Adipocyte (in vitro differentiated cells): Measurements from ENCODE around the gene DGKD.

Source experiments
- DNase-seq: peaks from one replicate; pipeline ENCODE4 v3.0.0-alpha.2; 2015; ENCODE audit warnings: low read depth
- H3K27me3 ChIP-seq: replicated peaks from 2 replicates; pipeline ENCODE4 v1.7.0; 2013; ENCODE audit warnings: mild to moderate bottlenecking, low read length, moderate library complexity; ENCODE audit not compliant: control insufficient read depth, insufficient read depth
- H3K36me3 ChIP-seq: 2 replicates; pipeline ENCODE4 v1.7.0; 2013; ENCODE audit warnings: low read length, mild to moderate bottlenecking, moderate library complexity; ENCODE audit not compliant: control insufficient read depth, insufficient read depth, severe bottlenecking
- H3K4me1 ChIP-seq: 2 replicates; pipeline ENCODE4 v1.7.0; 2013; ENCODE audit warnings: mild to moderate bottlenecking, low read length, moderate library complexity; ENCODE audit not compliant: control insufficient read depth, insufficient read depth
- H3K4me3 ChIP-seq: 2 replicates; pipeline ENCODE4 v1.7.0; 2013; ENCODE audit warnings: mild to moderate bottlenecking, low read length, moderate library complexity
- H3K9ac ChIP-seq: 2 replicates; pipeline ENCODE4 v1.7.0; 2013; ENCODE audit warnings: mild to moderate bottlenecking, low read length, moderate library complexity
- H3K9me3 ChIP-seq: 2 replicates; pipeline ENCODE4 v1.7.0; 2013; ENCODE audit warnings: mild to moderate bottlenecking, low read length, moderate library complexity; ENCODE audit not compliant: control insufficient read depth

DGKD gene

GRCh38 chr2:233477548-233478433, 123.5 kb downstream of the DGKD start:
- Histone ChIP-seq H3K36me3 (peaks cover 67% of the 10 kb centered on the region), H3K4me3 (no peak overlapping the region), H3K27me3 (no peaks in the 10 kb centered on the region), H3K9ac (no peak overlapping the region), H3K4me1 (no peaks in the 10 kb centered on the region), H3K9me3 (no peaks in the 10 kb centered on the region)
- DNase-seq = no peak

GRCh38 chr2:233479616-233480489, 125.6 kb downstream of the DGKD start:
- no peaks in the 10 kb centered on the region for H3K9me3 ChIP-seq
- H3K9ac ChIP-seq = no peak overlapping the region
- no peak for DNase-seq
- no peak overlapping the region for H3K4me3 ChIP-seq
- H3K36me3 ChIP-seq = peaks cover 88% of the 10 kb centered on the region
- no peaks in the 10 kb centered on the region for H3K4me1 ChIP-seq
- no peaks in the 10 kb centered on the region for H3K27me3 ChIP-seq

GRCh38 chr2:233480490-233481202, 126.4 kb downstream of the DGKD start:
- H3K36me3 ChIP-seq = peaks cover 93% of the 10 kb centered on the region
- no peaks in the 10 kb centered on the region for H3K4me1 ChIP-seq
- no peaks in the 10 kb centered on the region for H3K27me3 ChIP-seq
- no peak overlapping the region for H3K9ac ChIP-seq
- no peak overlapping the region for H3K4me3 ChIP-seq
- H3K9me3 ChIP-seq = no peaks in the 10 kb centered on the region
- DNase-seq = no peak

- Histone ChIP-seq H3K4me3 (no peak overlapping the region), H3K36me3 (peaks cover 89% of the 10 kb centered on the region)
Observed at GRCh38 chr2:233481368-233482142, 127.3 kb downstream of the DGKD start.

GRCh38 chr2:233482616-233483015, 128.3 kb downstream of the DGKD start:
- peaks cover 82% of the 10 kb centered on the region for H3K36me3 ChIP-seq
- no peak overlapping the region for H3K4me3 ChIP-seq
- H3K27me3 ChIP-seq = no peaks in the 10 kb centered on the region
- H3K4me1 ChIP-seq = peaks cover 14% of the 10 kb centered on the region
- H3K9me3 ChIP-seq = no peaks in the 10 kb centered on the region
- H3K9ac ChIP-seq = no peak overlapping the region
- DNase-seq = no peak

More at GRCh38 chr2:233481368-233482142, 127.3 kb downstream of the DGKD start:
- peaks cover 5% of the 10 kb centered on the region for H3K4me1 ChIP-seq
- H3K9me3 ChIP-seq = no peaks in the 10 kb centered on the region
- H3K9ac ChIP-seq = no peak overlapping the region
- H3K27me3 ChIP-seq = no peaks in the 10 kb centered on the region
- no peak for DNase-seq

GRCh38 chr2:233485726-233486125, 131.4 kb downstream of the DGKD start:
- Histone ChIP-seq H3K4me3 (no peak overlapping the region), H3K27me3 (no peaks in the 10 kb centered on the region), H3K36me3 (peaks cover 73% of the 10 kb centered on the region), H3K4me1 (peaks cover 39% of the 10 kb centered on the region), H3K9me3 (no peaks in the 10 kb centered on the region), H3K9ac (no peak overlapping the region)
- no peak for DNase-seq

- Histone ChIP-seq H3K9ac (peak overlapping the region; percentile 30), H3K36me3 (peaks cover 73% of the 10 kb centered on the region), H3K4me3 (no peak overlapping the region), H3K4me1 (peaks cover 39% of the 10 kb centered on the region), H3K27me3 (no peaks in the 10 kb centered on the region), H3K9me3 (no peaks in the 10 kb centered on the region)
- no peak for DNase-seq
Observed at GRCh38 chr2:233486357-233486756, 132.1 kb downstream of the DGKD start.

- Histone ChIP-seq H3K9ac (peak overlapping the region; percentile 30), H3K4me1 (peaks cover 39% of the 10 kb centered on the region), H3K27me3 (no peaks in the 10 kb centered on the region), H3K9me3 (no peaks in the 10 kb centered on the region), H3K4me3 (no peak overlapping the region), H3K36me3 (peaks cover 73% of the 10 kb centered on the region)
- DNase-seq = peak; percentile 92
Observed at GRCh38 chr2:233486778-233487552, 132.7 kb downstream of the DGKD start.

- no peaks in the 10 kb centered on the region for H3K27me3 ChIP-seq
- H3K4me3 ChIP-seq = no peak overlapping the region
- H3K9ac ChIP-seq = no peak overlapping the region
- peaks cover 39% of the 10 kb centered on the region for H3K4me1 ChIP-seq
- no peaks in the 10 kb centered on the region for H3K9me3 ChIP-seq
- peak; percentile 35 for DNase-seq
- peaks cover 73% of the 10 kb centered on the region for H3K36me3 ChIP-seq
Observed at GRCh38 chr2:233487748-233488345, 133.6 kb downstream of the DGKD start.

GRCh38 chr2:233489143-233489542, 134.8 kb downstream of the DGKD start:
- Histone ChIP-seq H3K9ac (no peak overlapping the region), H3K4me3 (no peak overlapping the region), H3K27me3 (no peaks in the 10 kb centered on the region), H3K9me3 (no peaks in the 10 kb centered on the region), H3K4me1 (peaks cover 39% of the 10 kb centered on the region), H3K36me3 (peaks cover 70% of the 10 kb centered on the region)
- no peak for DNase-seq
